IMR-90 (cell line): ENCODE data around the gene TBCD.

ENCODE experiments used
- CHD1 ChIP-seq: IDR thresholded peaks from 2 replicates; pipeline ENCODE4 v1.6.1; 2012; ENCODE audit warnings: low read depth, low read length, improper control_type of control experiment
- CTCF ChIP-seq: conservative IDR thresholded peaks from 2 replicates; pipeline ENCODE4 v1.5.1; 2012; ENCODE audit warnings: mild to moderate bottlenecking, low read depth, low read length, improper control_type of control experiment
- ELK1 ChIP-seq: fragments of 150-350 bp; IDR thresholded peaks from 2 replicates; pipeline ENCODE4 v1.6.1; 2016; ENCODE audit warnings: low read depth, mild to moderate bottlenecking, low read length, moderate library complexity, borderline replicate concordance
- MAZ ChIP-seq: IDR thresholded peaks from 2 replicates; pipeline ENCODE4 v1.6.1; 2012; ENCODE audit warnings: low read depth, mild to moderate bottlenecking, low read length, improper control_type of control experiment, moderate library complexity, borderline replicate concordance
- POLR2A ChIP-seq: IDR thresholded peaks from 2 replicates; pipeline ENCODE4 v1.6.1; 2012; ENCODE audit warnings: mild to moderate bottlenecking, low read depth, low read length
- RCOR1 ChIP-seq: IDR thresholded peaks from 2 replicates; pipeline ENCODE4 v1.6.1; 2012; ENCODE audit warnings: mild to moderate bottlenecking, low read length, improper control_type of control experiment; ENCODE audit not compliant: insufficient replicate concordance
- RFX5 ChIP-seq: IDR thresholded peaks from 2 replicates; pipeline ENCODE4 v1.8.0; 2012; ENCODE audit warnings: low read depth, mild to moderate bottlenecking, low read length, moderate library complexity
- USF2 ChIP-seq: fragments of 150-350 bp; IDR thresholded peaks from 2 replicates; pipeline ENCODE4 v1.6.1; 2017; ENCODE audit warnings: mild to moderate bottlenecking, antibody characterized with exemption, low read length, low read depth

GRCh38 chr17:82848022-82848592 lies 96.2 kb downstream of the TBCD start:
- TF ChIP-seq CTCF (no peak), ELK1 (no peak), POLR2A (no peak), CHD1 (no peak), RFX5 (no peak), RCOR1 (no peak), MAZ (no peak), USF2 (no peak)
